Right renal cortex interstitium (tissue), 3 donors: Measurements from ENCODE around the gene TOB1. TPM values are rescaled to one million over a fixed set of nuclear protein-coding genes. Genes with fewer than 3 reads are reported as not detected.

Experiments used
- DNase-seq, 3 donors: peaks; one replicate each; pipeline ENCODE4 v3.0.0-alpha.2; 2013; ENCODE audit warnings: low read depth in 3 of 3, low spot score in 2 of 3
- polyA plus RNA-seq, 3 donors: library from polyadenylated mRNA; unstranded; fragments of 120-200 nt; gene quantifications; one replicate each; pipeline ENCODE4 v1.2.1, GENCODE V29; 2013; ENCODE audit not compliant: insufficient read length in 3 of 3

Gene TOB1, protein sequence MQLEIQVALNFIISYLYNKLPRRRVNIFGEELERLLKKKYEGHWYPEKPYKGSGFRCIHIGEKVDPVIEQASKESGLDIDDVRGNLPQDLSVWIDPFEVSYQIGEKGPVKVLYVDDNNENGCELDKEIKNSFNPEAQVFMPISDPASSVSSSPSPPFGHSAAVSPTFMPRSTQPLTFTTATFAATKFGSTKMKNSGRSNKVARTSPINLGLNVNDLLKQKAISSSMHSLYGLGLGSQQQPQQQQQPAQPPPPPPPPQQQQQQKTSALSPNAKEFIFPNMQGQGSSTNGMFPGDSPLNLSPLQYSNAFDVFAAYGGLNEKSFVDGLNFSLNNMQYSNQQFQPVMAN
- 10 to 100 TPM; 36.7 to 44.1 (median 37.1) TPM for polyA plus RNA-seq

DNA sequence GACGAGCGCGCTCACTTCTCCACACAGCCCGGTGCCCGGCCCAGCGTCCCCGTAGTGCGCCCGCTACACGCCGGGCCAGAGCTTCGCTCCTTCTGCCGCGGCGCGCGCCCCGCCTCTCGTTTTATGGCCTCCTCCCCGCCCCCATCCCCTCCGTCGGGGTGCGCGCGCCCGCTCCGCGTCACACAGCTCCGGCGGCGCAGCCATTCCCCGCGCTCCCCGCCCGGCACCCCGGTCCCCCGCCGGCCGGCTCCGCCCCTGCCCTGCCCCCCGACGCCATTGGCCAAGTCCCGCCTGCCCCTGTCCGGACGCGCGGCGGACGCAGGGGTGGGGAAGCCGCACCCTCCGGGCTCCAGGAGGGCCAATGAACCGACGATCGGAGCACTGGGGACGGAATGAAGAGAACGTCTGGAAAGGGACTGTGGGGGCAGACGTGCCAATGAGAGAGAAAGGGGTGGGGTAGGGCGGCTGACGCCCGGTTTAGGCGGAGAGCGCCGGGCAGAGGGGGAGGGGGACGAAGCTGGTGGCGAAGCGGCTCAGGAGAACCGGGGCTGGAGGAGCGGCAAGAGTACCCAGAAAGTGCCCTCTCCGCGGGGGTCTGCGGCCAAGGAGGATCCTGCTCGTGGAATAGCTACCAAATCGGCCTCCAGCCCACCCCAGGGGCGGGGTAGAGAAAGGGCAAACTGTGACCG, at the start of gene TOB1:
TOB1 (minus strand) TSS at position 94 of the 689 bp plus-strand sequence. CDS start 2,337 bp downstream, outside the sequence.
- DNase-seq: peak; percentile 76 to 92 (median 86)

- no peak for DNase-seq
Observed at GRCh38 chr17:50914505-50915063, 48.4 kb upstream of the TOB1 start.

DNA sequence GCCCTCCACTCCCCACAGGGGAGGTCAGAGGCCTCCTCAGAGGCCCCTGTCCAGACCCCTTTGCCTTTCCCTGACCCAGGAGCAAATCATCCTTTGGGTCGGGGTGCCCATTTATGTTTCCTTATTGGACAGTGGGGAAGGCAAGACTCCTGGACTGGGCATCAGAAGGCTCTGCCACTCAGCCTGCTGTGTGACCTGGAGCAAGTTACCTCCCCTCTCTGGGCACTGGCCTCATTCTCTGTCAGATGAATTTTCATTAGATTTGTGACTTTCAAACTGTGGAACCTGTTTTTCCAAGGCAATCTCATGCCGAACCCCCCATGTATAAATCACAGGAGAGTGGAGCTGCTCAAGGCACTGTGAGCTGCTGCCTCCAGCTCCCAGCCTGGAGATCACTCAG, 47.0 kb upstream of the TOB1 start:
- DNase-seq: no peak

DNA sequence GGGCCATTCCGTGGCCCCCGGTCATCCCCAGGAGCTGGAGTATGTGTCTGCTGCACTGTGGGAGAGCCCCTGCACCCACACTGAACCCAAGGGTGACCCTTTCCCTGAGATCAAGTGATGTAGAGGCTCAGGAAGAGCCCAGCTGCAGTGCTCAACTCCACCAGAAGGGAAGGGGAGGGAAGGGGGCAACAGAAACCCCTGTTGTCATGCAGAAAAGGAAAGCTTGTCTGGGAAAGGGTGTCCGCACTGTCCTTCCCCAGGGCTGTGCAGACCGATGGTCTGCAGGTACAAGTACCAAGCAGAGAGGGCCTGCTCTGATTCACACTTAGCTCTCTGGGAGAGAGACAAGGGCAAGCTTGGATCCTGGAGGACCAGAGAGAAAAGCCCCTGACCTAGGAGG, 45.7 kb upstream of the TOB1 start:
- DNase-seq: no peak

- DNase-seq: no peak
Observed at GRCh38 chr17:50911450-50911849, 45.3 kb upstream of the TOB1 start.

- no peak for DNase-seq
Observed at GRCh38 chr17:50909765-50910605, 43.8 kb upstream of the TOB1 start.

DNA sequence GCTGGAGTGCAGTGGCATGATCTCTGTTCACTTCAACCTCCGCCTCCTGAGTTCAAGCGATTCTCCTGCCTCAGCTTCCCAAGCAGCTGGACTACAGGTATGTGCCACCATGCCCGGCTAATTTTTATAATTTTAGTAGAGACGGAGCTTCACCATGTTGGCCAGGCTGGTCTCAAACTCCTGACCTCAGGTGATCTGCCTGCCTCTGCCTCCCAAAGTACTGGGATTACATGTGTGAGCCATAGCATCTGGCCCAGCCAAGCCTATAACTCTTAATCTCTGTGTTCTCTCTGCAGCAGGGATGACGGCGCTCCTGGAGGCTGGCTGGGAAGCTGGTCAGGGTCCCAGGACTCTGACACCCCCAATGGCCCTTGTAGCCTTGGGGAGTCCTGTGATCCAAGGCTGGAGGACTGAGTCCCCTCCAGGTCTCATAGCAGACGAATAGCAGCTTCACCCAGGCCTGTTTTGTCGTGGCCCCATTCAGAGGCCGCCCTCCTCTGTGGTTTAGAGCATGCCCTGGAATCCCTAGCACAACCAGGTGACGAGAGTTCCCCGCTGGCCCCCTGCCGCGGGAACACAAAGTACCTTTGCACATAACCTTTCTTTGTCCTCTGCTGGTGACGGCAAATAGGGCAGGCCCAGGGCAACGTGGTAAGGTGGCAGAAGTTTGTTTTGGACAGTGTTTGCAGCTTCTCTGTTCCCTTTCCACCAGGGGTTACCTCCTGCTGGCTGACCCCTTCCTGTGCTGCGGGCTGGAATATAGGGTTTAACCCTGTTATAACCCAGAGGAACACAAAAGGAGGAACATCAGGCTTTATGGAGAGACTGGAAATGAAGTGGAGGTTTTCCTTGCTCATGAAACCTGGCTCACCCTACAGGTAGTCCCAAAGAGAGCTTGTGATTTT, 43.0 kb upstream of the TOB1 start:
- DNase-seq: no peak

GRCh38 chr17:50908140-50908859, 42.1 kb upstream of the TOB1 start:
- DNase-seq: no peak

- no peak for DNase-seq
Observed at GRCh38 chr17:50906443-50906842, 40.3 kb upstream of the TOB1 start.

DNA sequence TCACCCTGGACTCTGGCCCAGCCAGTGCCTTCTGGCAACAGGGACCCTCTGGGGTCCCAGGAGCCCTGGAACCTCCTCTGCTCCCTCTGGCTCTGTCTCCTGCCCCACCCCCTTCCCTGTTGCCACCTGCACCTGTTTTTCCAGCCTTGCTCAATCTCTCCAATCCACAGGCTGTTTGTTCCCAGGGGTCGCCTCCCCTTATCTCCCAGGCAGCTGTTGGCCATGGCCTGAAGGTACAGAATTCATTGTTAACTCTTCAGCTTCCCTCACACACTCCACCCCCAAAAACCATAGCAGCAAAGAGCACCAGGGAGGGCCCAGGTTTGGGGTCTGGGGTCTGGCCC, 39.3 kb upstream of the TOB1 start:
- no peak for DNase-seq

DNA sequence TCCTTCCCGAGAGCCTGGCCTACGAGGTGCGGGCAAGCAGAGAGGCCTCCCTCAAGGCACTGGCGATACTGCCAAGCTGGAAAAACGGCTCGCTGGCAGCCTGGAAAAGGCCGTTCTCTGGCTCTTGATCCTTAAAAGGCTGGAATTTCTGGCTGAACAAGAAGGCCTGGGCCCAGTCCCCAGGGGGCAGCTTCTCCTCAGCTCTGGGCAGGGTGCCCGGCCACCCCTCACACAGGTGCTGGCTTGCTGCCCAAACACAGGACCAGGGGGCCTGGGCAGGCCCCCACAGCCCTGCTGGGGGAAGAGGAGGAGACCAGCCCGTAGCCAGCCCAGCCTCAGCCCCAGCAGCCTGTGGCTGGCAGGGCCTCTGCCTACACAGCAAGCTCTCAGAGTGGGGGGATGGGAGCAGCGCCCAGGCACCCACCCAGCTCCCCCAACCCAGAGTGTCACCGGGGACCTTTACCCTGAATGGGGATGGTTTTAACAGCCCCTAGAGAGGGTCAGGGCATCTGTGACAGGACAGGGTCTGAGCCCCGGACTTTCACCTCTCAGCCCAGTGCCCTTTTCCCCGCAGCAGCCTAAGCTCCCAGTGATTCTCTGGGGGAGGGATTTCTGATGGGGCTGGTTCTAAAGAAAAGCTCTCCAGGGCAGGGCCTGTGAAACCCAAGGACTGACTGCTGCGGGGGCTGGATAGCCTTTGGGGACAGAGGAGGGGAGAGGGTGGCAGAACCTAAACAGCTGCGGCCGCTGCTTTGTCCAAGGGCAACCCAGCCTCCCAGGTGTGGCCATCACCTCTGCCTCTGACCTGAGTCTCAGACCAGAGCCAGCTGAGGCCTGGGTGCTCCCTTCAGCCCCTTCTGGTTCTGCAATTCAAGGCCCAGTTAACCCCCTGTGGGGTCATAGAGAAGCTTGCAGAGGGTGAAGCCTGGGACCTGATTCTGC, 38.6 kb upstream of the TOB1 start:
- DNase-seq: no peak

DNA sequence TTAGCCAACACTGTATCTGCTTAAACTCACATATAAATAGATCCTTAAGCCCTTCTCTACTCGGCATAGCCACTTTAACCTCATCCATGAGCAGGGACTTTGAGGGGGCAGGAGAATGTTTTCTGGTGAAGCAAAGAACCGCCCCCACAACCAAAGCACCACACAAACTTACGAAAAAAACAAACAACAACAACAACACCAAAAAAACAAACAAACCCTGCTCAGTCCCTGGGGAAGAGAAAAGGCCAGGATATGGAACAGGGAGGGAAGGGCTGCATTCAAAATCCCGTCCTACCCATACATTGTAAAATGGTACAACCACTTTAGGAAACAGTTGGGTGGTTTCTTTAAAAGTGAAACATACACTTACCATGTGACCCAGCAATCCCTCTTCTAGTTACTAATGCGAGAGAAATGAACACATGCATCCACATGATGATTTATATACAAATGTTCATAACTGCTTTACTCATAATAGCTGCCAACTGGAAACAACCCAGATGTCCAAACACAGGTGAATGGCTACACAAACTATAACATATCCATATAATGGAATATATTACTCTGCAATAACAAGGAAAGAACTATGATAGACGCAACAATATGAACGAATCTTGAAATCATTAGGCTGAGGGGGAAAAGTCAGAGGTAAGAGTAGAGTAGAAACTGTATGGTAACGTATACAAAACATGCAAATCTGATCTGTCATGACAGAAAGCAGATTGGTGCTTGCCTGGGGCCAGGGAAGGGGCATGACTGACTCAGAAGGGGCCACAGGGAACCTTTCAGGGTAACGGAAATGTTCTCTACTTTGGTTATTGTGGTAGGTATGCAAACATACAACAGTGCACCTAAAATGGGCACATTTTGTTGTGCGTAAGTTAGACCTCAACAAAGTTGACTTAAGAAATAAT, 37.7 kb upstream of the TOB1 start:
- no peak for DNase-seq

GRCh38 chr17:50902372-50903353, 36.5 kb upstream of the TOB1 start:
- no peak for DNase-seq

- DNase-seq: no peak
Observed at GRCh38 chr17:50900383-50900892, 34.3 kb upstream of the TOB1 start.

- DNase-seq: no peak
Observed at GRCh38 chr17:50899559-50900319, 33.6 kb upstream of the TOB1 start.
